Hippocampal formation (tissue), 2 donors: ENCODE results near the gene CNTN6.

Experiments used
- DNase-seq, 2 donors: peaks; one replicate each; lab custom pipeline; 2025; lab: John Stamatoyannopoulos, UW

CNTN6 gene

GRCh38 chr3:1423566-1424089 lies 330.8 kb downstream of the CNTN6 start:
- no peak for DNase-seq

GRCh38 chr3:1439395-1439794 lies 346.6 kb downstream of the CNTN6 start:
- DNase-seq = no peak

- DNase-seq = no peak
These were observed 349.4 kb downstream of the CNTN6 start for GRCh38 chr3:1442271-1442670.

- no peak for DNase-seq
These were observed 351.4 kb downstream of the CNTN6 start for GRCh38 chr3:1444195-1444594.

- DNase-seq = peak in 1 of 2 donors; percentile 51
These were observed 353.7 kb downstream of the CNTN6 start for GRCh38 chr3:1446531-1446930.

GRCh38 chr3:1447452-1447851 lies 354.6 kb downstream of the CNTN6 start:
- DNase-seq = no peak

GRCh38 chr3:1448443-1448842 lies 355.6 kb downstream of the CNTN6 start:
- DNase-seq = no peak
